Endometrium (tissue), 2 donors: ENCODE measurements around the gene WAPL.
"Not testable (repeated sequence)": the region's sequence is repeated elsewhere in the genome, so short reads cannot be mapped to it uniquely, and the experiment has no call there.

Experiments
- FAIRE-seq: peaks from 2 replicates; lab custom pipeline; 2012; peaks lifted over from hg19 to GRCh38; lab: Jason Lieb, UNC
- donor health status: control.
- donor health status: control.

WAPL gene

DNA sequence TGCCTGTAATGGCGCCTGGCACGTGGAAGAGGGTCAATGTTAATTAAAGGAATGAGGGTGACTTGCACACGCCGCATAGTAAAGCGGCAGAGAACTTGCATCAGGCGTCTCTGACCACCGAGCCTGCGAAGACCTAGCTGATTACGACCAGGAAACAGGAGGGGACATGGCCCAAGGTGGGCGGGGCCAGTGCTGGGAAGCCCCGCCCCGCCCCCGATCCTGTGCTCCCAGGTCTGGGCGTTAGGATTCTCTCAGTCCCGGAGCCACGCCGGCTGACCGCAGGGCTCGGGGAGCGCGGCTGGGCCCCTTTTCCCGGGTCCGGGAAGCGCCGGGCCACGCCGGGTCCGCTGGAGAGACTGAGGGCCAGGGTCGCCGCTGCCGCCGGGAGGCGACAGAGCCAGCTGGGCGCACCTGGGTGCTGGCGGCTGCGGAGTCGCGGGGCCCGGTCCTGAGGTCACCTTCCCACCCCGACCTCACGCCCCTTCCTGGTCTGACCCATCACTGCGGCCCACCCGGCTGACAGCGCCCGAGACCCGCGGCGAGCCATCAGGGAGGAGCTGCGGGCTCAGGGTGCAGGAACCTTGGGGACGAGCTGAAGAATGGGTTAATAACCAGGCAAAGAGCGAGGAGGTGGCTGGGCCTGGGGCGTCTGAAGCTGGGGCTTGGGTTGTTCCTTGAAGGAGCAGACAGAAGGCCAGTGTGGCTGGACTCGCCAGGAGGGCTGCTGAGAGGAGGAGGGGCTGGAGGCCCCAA, 132.0 kb downstream of the WAPL start:
- no peak for FAIRE-seq

DNA sequence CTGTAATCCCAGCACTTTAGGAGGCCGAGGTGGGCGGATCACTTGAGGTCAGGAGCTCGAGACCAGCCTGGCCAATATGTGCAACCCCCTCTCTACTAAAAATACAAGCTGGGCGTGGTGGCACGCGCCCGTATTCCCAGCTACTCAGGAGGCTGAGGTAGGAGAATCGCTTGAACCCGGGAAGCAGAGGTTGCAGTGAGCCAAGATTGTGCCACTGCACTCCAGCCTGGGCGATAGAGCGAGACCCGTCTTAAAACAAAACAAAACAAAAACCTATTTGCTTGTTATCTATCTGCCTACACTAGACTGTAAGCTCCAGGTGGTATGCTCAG, 132.5 kb downstream of the WAPL start:
- not testable (repeated sequence) for FAIRE-seq

DNA sequence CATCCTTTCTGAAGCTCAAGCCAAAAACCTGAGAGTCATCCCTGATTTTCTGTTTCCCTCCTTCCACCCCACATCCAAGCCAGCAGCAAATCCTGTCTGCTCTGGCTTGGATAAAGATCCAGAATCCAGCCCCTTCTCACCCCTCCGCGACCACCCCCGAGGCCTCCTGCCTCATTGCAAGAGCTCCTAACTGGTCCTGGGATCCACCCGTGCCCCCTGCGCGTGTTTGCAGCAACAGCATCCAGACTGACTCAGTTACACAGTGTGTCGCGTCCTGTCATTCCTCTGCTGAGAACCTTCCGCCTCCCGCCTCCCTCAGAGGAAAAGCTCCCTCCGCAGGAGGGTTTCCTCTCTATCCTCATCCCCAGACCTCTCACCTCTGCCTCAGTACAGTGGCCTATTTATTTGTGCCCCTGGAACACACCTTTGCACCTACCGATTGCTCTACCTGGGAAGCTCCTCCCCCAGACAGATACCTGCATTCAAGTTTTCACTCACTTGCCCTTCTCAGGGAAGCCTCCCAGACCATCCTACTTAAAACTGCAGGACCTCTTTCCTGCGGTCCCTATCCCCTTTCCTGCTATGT, 133.4 kb downstream of the WAPL start:
- FAIRE-seq = no peak

DNA sequence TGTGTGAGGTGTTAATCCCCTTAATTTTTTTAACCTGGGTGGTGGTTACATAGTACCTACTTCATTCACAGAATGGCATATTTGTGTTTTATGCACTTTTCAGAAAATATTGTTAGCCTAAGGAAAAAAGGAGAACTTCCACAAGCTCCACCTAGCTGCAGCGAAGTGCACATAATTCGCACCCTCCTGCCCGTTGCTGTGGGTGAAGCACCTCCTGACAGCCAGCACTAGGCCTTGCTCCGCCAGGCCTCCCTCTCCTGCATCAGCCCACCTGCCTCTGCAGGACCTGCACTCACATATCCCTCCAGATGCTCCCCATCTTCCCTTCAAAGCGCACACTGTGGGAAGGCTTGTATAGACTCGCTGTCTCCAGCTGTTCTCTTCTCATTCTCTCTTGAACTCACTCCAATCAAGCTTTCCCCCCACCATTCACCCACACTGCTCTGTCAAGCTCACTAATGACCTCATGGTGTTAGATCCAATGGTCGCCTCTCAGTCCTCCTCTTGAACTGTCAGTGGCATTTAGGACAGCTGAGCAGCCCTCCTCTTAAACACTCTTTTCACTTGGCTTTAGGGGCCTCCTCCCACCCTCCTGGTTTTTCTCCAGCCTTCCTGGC, 134.3 kb downstream of the WAPL start:
- FAIRE-seq = no peak

DNA sequence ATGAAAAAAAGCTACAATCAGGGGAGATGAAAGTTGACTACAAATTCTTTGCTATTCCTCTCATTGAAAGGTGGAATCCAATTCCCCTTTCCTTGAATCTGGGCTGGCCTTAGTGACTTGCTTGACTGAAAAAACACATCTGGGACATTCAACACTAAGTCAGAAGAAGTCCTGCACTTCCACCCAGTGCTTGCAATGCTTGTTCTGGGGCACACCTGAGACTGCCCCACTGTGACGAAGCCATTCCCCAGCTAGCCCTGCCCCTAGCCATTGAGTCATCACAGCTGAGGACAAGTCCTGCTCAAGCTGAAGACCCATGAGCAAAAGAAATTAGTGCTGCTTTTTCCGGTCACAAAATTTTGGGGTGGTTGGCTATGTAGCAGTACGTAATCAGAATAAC, 135.8 kb downstream of the WAPL start:
- FAIRE-seq = no peak
